ENCODE data around the gene ADGRL3. TPM values are rescaled to one million over a fixed set of nuclear protein-coding genes. Genes with fewer than 3 reads are reported as not detected.

ADGRL3 gene
- total RNA-seq, 1 experiment from 2014 or later = not detected

- Histone ChIP-seq H3K9me2 (replicated peaks; ENCODE audit: insufficient read depth, low read length) (no peaks in the 10 kb centered on the region), H3K9me3 (ENCODE audit: low read length) (peaks cover 20% of the 10 kb centered on the region; the same call in 1 of the 2 replicates), H3K27ac (ENCODE audit: low read length) (no peak overlapping the region), H3K36me3 (ENCODE audit: insufficient read depth, low read length) (no peaks in the 10 kb centered on the region), H3K9ac (ENCODE audit: low read length) (no peak overlapping the region), H3K4me2 (ENCODE audit: low read depth, low read length, poor library complexity, severe bottlenecking) (no peak overlapping the region), H3K79me2 (ENCODE audit: low read length) (no peaks in the 10 kb centered on the region), H3K4me3 (ENCODE audit: low read length) (no peak overlapping the region), H3K27me3 (ENCODE audit: low read length) (no peaks in the 10 kb centered on the region), H4K20me1 (ENCODE audit: insufficient read depth, low read depth, low read length) (no peaks in the 10 kb centered on the region), H2AFZ (ENCODE audit: low read length) (no peak overlapping the region), H3K4me1 (ENCODE audit: low read length) (no peaks in the 10 kb centered on the region)
- no peak for DNase-seq
These were observed 11.7 kb downstream of the ADGRL3 start for GRCh38 chr4:61211781-61212180.

GRCh38 chr4:61212788-61213187 lies 12.7 kb downstream of the ADGRL3 start:
- DNase-seq = no peak
- H3K4me2 ChIP-seq (ENCODE audit: low read depth, low read length, poor library complexity, severe bottlenecking) = no peak overlapping the region

GRCh38 chr4:61214680-61215079 lies 14.6 kb downstream of the ADGRL3 start:
- Histone ChIP-seq H3K4me3 (ENCODE audit: low read length) (no peak overlapping the region), H4K20me1 (ENCODE audit: insufficient read depth, low read depth, low read length) (no peaks in the 10 kb centered on the region), H2AFZ (ENCODE audit: low read length) (no peak overlapping the region), H3K9me2 (replicated peaks; ENCODE audit: insufficient read depth, low read length) (no peaks in the 10 kb centered on the region), H3K36me3 (ENCODE audit: insufficient read depth, low read length) (no peaks in the 10 kb centered on the region), H3K27ac (ENCODE audit: low read length) (no peak overlapping the region), H3K4me1 (ENCODE audit: low read length) (no peaks in the 10 kb centered on the region), H3K9me3 (ENCODE audit: low read length) (peaks cover 23% of the 10 kb centered on the region; the same call in 1 of the 2 replicates), H3K27me3 (ENCODE audit: low read length) (no peaks in the 10 kb centered on the region), H3K79me2 (ENCODE audit: low read length) (no peaks in the 10 kb centered on the region), H3K4me2 (ENCODE audit: low read depth, low read length, poor library complexity, severe bottlenecking) (no peak overlapping the region), H3K9ac (ENCODE audit: low read length) (no peak overlapping the region)
- DNase-seq = no peak

More at GRCh38 chr4:61212788-61213187, 12.7 kb downstream of the ADGRL3 start:
- Histone ChIP-seq H3K9ac (ENCODE audit: low read length) (no peak overlapping the region), H3K9me3 (ENCODE audit: low read length) (peaks cover 20% of the 10 kb centered on the region; the same call in 1 of the 2 replicates), H3K27ac (ENCODE audit: low read length) (no peak overlapping the region), H3K79me2 (ENCODE audit: low read length) (no peaks in the 10 kb centered on the region), H2AFZ (ENCODE audit: low read length) (no peak overlapping the region), H3K4me3 (ENCODE audit: low read length) (no peak overlapping the region), H3K9me2 (replicated peaks; ENCODE audit: insufficient read depth, low read length) (no peaks in the 10 kb centered on the region), H4K20me1 (ENCODE audit: insufficient read depth, low read depth, low read length) (no peaks in the 10 kb centered on the region), H3K4me1 (ENCODE audit: low read length) (no peaks in the 10 kb centered on the region), H3K27me3 (ENCODE audit: low read length) (no peaks in the 10 kb centered on the region), H3K36me3 (ENCODE audit: insufficient read depth, low read length) (no peaks in the 10 kb centered on the region)

- DNase-seq = no peak
- H2AFZ ChIP-seq (ENCODE audit: low read length) = no peak overlapping the region
- no peak overlapping the region for H3K27ac ChIP-seq (ENCODE audit: low read length)
- H3K9me3 ChIP-seq (ENCODE audit: low read length) = peaks cover 33% of the 10 kb centered on the region; the same call in 1 of the 2 replicates
- H3K27me3 ChIP-seq (ENCODE audit: low read length) = no peaks in the 10 kb centered on the region
- no peak overlapping the region for H3K4me2 ChIP-seq (ENCODE audit: low read depth, low read length, poor library complexity, severe bottlenecking)
- no peaks in the 10 kb centered on the region for H3K79me2 ChIP-seq (ENCODE audit: low read length)
- no peaks in the 10 kb centered on the region for H4K20me1 ChIP-seq (ENCODE audit: insufficient read depth, low read depth, low read length)
- no peaks in the 10 kb centered on the region for H3K9me2 ChIP-seq (replicated peaks; ENCODE audit: insufficient read depth, low read length)
- H3K4me1 ChIP-seq (ENCODE audit: low read length) = no peaks in the 10 kb centered on the region
- no peaks in the 10 kb centered on the region for H3K36me3 ChIP-seq (ENCODE audit: insufficient read depth, low read length)
- H3K4me3 ChIP-seq (ENCODE audit: low read length) = no peak overlapping the region
- no peak overlapping the region for H3K9ac ChIP-seq (ENCODE audit: low read length)
These were observed 17.1 kb downstream of the ADGRL3 start for GRCh38 chr4:61217222-61217621.

- no peaks in the 10 kb centered on the region for H3K9me2 ChIP-seq (replicated peaks; ENCODE audit: insufficient read depth, low read length)
- H3K27me3 ChIP-seq (ENCODE audit: low read length) = no peaks in the 10 kb centered on the region
- H4K20me1 ChIP-seq (ENCODE audit: insufficient read depth, low read depth, low read length) = no peaks in the 10 kb centered on the region
- H3K36me3 ChIP-seq (ENCODE audit: insufficient read depth, low read length) = no peaks in the 10 kb centered on the region
- H3K4me3 ChIP-seq (ENCODE audit: low read length) = no peak overlapping the region
- H3K9me3 ChIP-seq (ENCODE audit: low read length) = peaks cover 25% of the 10 kb centered on the region
- no peak overlapping the region for H2AFZ ChIP-seq (ENCODE audit: low read length)
- H3K9ac ChIP-seq (ENCODE audit: low read length) = no peak overlapping the region
- no peak overlapping the region for H3K27ac ChIP-seq (ENCODE audit: low read length)
- no peaks in the 10 kb centered on the region for H3K79me2 ChIP-seq (ENCODE audit: low read length)
- no peaks in the 10 kb centered on the region for H3K4me1 ChIP-seq (ENCODE audit: low read length)
- no peak overlapping the region for H3K4me2 ChIP-seq (ENCODE audit: low read depth, low read length, poor library complexity, severe bottlenecking)
- DNase-seq = no peak
These were observed 20.4 kb downstream of the ADGRL3 start for GRCh38 chr4:61220556-61220955.

- Histone ChIP-seq H3K9me2 (replicated peaks; ENCODE audit: insufficient read depth, low read length) (no peaks in the 10 kb centered on the region), H3K4me3 (ENCODE audit: low read length) (no peak overlapping the region), H3K79me2 (ENCODE audit: low read length) (no peaks in the 10 kb centered on the region), H3K9ac (ENCODE audit: low read length) (no peak overlapping the region), H3K27me3 (ENCODE audit: low read length) (no peaks in the 10 kb centered on the region), H2AFZ (ENCODE audit: low read length) (no peak overlapping the region), H4K20me1 (ENCODE audit: insufficient read depth, low read depth, low read length) (no peaks in the 10 kb centered on the region), H3K9me3 (ENCODE audit: low read length) (peaks cover 29% of the 10 kb centered on the region), H3K4me1 (ENCODE audit: low read length) (no peaks in the 10 kb centered on the region), H3K36me3 (ENCODE audit: insufficient read depth, low read length) (no peaks in the 10 kb centered on the region), H3K4me2 (ENCODE audit: low read depth, low read length, poor library complexity, severe bottlenecking) (no peak overlapping the region), H3K27ac (ENCODE audit: low read length) (no peak overlapping the region)
- no peak for DNase-seq
These were observed 23.3 kb downstream of the ADGRL3 start for GRCh38 chr4:61223385-61223784.

DNA sequence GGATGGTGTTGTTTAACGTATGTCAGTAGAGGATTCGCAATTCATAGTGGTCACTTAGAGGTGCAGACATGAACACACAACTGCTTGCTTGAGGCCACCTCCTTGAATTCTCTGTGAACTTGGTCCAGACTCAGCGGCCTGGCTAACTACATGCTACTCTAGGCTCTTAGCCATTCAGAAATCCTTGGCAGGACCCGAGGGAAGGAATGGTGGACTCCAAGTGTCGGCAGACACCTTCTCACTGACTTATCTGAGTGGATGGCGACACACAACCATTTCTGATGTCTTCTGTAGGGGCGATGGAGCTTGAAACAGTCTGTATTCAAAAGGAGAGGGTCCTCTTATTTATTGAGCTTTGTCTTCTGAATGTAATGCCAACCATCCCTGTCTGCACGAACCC lies 24.4 kb downstream of the ADGRL3 start:
- H2AFZ ChIP-seq (ENCODE audit: low read length) = no peak overlapping the region
- H3K4me3 ChIP-seq (ENCODE audit: low read length) = no peak overlapping the region
- no peaks in the 10 kb centered on the region for H3K27me3 ChIP-seq (ENCODE audit: low read length)
- no peak overlapping the region for H3K4me2 ChIP-seq (ENCODE audit: low read depth, low read length, poor library complexity, severe bottlenecking)
- H3K9me3 ChIP-seq (ENCODE audit: low read length) = peaks cover 33% of the 10 kb centered on the region
- DNase-seq = no peak
- no peaks in the 10 kb centered on the region for H3K36me3 ChIP-seq (ENCODE audit: insufficient read depth, low read length)
- no peak overlapping the region for H3K9ac ChIP-seq (ENCODE audit: low read length)
- no peaks in the 10 kb centered on the region for H4K20me1 ChIP-seq (ENCODE audit: insufficient read depth, low read depth, low read length)
- H3K9me2 ChIP-seq (replicated peaks; ENCODE audit: insufficient read depth, low read length) = no peaks in the 10 kb centered on the region
- H3K27ac ChIP-seq (ENCODE audit: low read length) = no peak overlapping the region
- H3K79me2 ChIP-seq (ENCODE audit: low read length) = no peaks in the 10 kb centered on the region
- H3K4me1 ChIP-seq (ENCODE audit: low read length) = no peaks in the 10 kb centered on the region

DNA sequence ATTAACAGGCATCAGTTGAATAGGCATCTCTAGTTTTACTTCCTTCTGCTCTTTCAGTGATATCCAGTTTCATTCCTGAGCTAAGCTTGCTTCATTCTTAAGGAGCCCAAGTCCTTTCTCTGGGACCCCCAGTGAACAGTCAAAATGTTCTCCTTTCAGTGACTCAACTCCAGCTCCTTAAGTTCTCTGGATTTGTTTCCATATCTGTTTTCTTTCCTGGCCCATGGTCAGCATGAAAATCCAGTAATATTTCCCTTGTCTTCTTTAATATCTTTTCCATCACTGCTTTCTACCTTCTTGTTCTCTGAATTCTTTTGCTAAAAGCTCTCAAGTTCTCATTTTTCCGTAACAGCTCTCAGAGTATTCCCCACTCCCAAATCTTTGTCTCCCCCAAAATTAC lies 25.5 kb downstream of the ADGRL3 start:
- no peak overlapping the region for H3K4me3 ChIP-seq (ENCODE audit: low read length)
- H4K20me1 ChIP-seq (ENCODE audit: insufficient read depth, low read depth, low read length) = no peaks in the 10 kb centered on the region
- H3K36me3 ChIP-seq (ENCODE audit: insufficient read depth, low read length) = no peaks in the 10 kb centered on the region
- H3K27ac ChIP-seq (ENCODE audit: low read length) = no peak overlapping the region
- H3K27me3 ChIP-seq (ENCODE audit: low read length) = no peaks in the 10 kb centered on the region
- no peak overlapping the region for H2AFZ ChIP-seq (ENCODE audit: low read length)
- peaks cover 29% of the 10 kb centered on the region for H3K9me3 ChIP-seq (ENCODE audit: low read length)
- DNase-seq = no peak
- H3K79me2 ChIP-seq (ENCODE audit: low read length) = no peaks in the 10 kb centered on the region
- H3K9ac ChIP-seq (ENCODE audit: low read length) = no peak overlapping the region
- no peaks in the 10 kb centered on the region for H3K9me2 ChIP-seq (replicated peaks; ENCODE audit: insufficient read depth, low read length)
- no peaks in the 10 kb centered on the region for H3K4me1 ChIP-seq (ENCODE audit: low read length)
- no peak overlapping the region for H3K4me2 ChIP-seq (ENCODE audit: low read depth, low read length, poor library complexity, severe bottlenecking)

- Histone ChIP-seq H3K4me3 (ENCODE audit: low read length) (no peak overlapping the region), H3K27ac (ENCODE audit: low read length) (no peak overlapping the region), H3K9me2 (replicated peaks; ENCODE audit: insufficient read depth, low read length) (no peaks in the 10 kb centered on the region), H3K27me3 (ENCODE audit: low read length) (no peaks in the 10 kb centered on the region), H3K9me3 (ENCODE audit: low read length) (peaks cover 31% of the 10 kb centered on the region), H4K20me1 (ENCODE audit: insufficient read depth, low read depth, low read length) (no peaks in the 10 kb centered on the region), H3K36me3 (ENCODE audit: insufficient read depth, low read length) (no peaks in the 10 kb centered on the region), H3K4me1 (ENCODE audit: low read length) (no peaks in the 10 kb centered on the region), H3K9ac (ENCODE audit: low read length) (no peak overlapping the region), H3K4me2 (ENCODE audit: low read depth, low read length, poor library complexity, severe bottlenecking) (no peak overlapping the region), H3K79me2 (ENCODE audit: low read length) (no peaks in the 10 kb centered on the region), H2AFZ (ENCODE audit: low read length) (no peak overlapping the region)
- no peak for DNase-seq
These were observed 31.3 kb downstream of the ADGRL3 start for GRCh38 chr4:61231421-61231820.
